Progenitor cell of endocrine pancreas (in vitro differentiated cells): Measurements from ENCODE around the gene NUDT22. TPM values are rescaled to one million over a fixed set of nuclear protein-coding genes. Genes with fewer than 3 reads are reported as not detected.
A peak's percentile ranks its signal among the peaks of the same experiment; 100 is the strongest.

Experiments
- DNase-seq: peaks from one replicate; pipeline ENCODE4 v3.0.0; 2021; ENCODE audit warnings: low spot score; ENCODE audit not compliant: unreplicated experiment
- H3K27ac Mint-ChIP-seq: 2 replicates; pipeline ENCODE4 v1.8.0; 2021; ENCODE audit warnings: mild to moderate bottlenecking, moderate library complexity, mixed read lengths
- H3K27me3 Mint-ChIP-seq: 2 replicates; pipeline ENCODE4 v1.8.0; 2021; ENCODE audit warnings: mixed read lengths
- H3K36me3 Mint-ChIP-seq: 2 replicates; pipeline ENCODE4 v1.8.0; 2022; ENCODE audit warnings: mixed read lengths; ENCODE audit not compliant: insufficient read depth
- H3K4me1 Mint-ChIP-seq: 2 replicates; pipeline ENCODE4 v1.8.0; 2021; ENCODE audit warnings: low read depth, mixed read lengths
- H3K4me3 Mint-ChIP-seq: 2 replicates; pipeline ENCODE4 v1.8.0; 2021; ENCODE audit warnings: low read depth, mild to moderate bottlenecking, moderate library complexity, mixed read lengths
- H3K9me3 Mint-ChIP-seq: 2 replicates; pipeline ENCODE4 v1.8.0; 2021; ENCODE audit warnings: low read depth, mixed read lengths
- long read RNA-seq: library from polyadenylated mRNA; unstranded; transcript quantifications from one replicate; pipeline ENCODE4 v2.0.0, GENCODE V29; 2020
- total RNA-seq: library from RNA; stranded (reverse); gene quantifications from 2 replicates; pipeline ENCODE4 v1.2.1, GENCODE V29; 2021
- TF ChIP-seq, protein P1 (sequence below): fragments of 200-600 bp; sonication (generic); IDR thresholded peaks from one replicate; pipeline ENCODE4 v1.5.0; 2021; ENCODE audit warnings: antibody characterized with exemption, mild to moderate bottlenecking; ENCODE audit not compliant: unreplicated experiment

The NUDT22 gene
- 42.9 and 48.2 TPM in 2 replicates for total RNA-seq
- long read RNA-seq, partial matches to known transcripts, result 0 of 5 reads
- long read RNA-seq, other reads (novel, unspliced or antisense), result 2 of 5 reads

DNA sequence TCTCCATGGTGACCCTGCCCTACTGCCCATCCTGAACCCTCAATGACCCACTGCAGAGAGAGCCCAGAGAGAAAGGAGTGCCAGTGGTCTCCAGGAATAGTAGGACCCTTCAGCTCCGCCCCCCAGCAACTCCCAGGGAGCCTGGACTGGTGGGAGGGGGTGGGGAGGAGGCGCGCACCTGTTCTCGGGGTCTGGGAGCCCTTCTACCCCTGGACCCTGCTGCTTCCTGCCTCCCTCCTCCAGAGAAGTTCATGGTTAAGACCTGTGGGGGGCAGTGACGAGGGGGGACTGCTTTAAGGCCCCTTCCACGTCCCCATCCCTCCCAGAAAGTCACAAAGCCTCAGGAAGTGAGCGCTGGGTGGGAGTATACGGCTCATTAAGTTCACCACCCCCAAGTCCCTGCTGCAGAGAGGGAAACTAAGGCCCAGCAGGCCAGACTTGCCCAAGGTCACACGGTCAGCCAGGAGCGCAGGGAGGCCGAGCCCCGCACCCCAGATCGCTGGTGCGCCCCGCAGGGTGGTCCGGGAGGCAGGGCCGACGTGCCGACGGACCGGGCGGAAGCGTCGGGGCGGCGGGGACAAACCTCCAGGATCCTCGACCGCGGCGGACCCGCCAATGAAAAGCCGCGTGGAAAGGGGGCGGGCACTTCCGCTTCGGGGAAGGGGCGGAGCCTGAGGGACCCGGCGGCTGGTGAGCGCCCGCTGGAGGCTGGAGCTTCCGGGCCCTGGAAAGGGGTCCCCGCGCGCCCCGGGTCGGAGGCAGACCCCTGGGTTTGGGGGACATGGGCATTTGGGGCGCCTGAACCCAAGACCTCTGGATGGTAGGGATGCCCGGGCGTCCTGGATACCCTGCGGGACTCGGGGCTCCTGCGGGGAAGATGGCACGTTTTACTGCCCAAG lies at the start of gene NUDT22, which contains the start of gene TRPT1:
NUDT22 (plus strand) TSS at position 667 of the 899 bp plus-strand sequence. CDS start 379 bp downstream, outside the sequence.
TRPT1 (minus strand) TSS at position 579 of the 899 bp plus-strand sequence; CDS start at position 253, 326 bp downstream.
- Mint-ChIP-seq H3K27me3 (no peaks in the 10 kb centered on the region), H3K9me3 (no peaks in the 10 kb centered on the region), H3K4me1 (peaks cover 14% of the 10 kb centered on the region), H3K36me3 (no peaks in the 10 kb centered on the region), H3K4me3 (peak within 1 kb of the TSS; percentile 87), H3K27ac (peak within 1 kb of the TSS; percentile 88)
- peak; percentile 87 for DNase-seq
- TF ChIP-seq, protein P1, sequence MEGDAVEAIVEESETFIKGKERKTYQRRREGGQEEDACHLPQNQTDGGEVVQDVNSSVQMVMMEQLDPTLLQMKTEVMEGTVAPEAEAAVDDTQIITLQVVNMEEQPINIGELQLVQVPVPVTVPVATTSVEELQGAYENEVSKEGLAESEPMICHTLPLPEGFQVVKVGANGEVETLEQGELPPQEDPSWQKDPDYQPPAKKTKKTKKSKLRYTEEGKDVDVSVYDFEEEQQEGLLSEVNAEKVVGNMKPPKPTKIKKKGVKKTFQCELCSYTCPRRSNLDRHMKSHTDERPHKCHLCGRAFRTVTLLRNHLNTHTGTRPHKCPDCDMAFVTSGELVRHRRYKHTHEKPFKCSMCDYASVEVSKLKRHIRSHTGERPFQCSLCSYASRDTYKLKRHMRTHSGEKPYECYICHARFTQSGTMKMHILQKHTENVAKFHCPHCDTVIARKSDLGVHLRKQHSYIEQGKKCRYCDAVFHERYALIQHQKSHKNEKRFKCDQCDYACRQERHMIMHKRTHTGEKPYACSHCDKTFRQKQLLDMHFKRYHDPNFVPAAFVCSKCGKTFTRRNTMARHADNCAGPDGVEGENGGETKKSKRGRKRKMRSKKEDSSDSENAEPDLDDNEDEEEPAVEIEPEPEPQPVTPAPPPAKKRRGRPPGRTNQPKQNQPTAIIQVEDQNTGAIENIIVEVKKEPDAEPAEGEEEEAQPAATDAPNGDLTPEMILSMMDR, result peak; percentile 39

DNA sequence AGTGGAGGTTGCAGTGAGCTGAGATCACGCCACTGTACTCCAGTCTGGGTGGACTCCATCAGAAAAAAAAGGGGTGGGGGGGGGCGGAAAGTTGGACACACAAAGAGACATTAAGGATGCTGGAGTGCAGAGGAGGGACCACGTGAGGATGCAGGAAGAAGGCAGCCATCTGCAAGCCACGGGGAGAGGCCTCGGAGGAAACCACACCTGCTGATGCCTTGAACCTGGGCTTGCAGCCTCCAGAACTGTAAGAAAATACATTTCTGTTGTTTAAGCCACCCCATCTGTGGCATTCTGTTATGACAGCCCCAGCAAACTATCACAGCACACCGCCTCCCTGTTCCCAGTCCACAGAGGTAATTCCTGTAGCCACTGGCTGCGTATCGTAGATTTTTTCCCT lies 49.3 kb upstream of the NUDT22 start:
- peaks cover 3% of the 10 kb centered on the region for H3K36me3 Mint-ChIP-seq
- no peak overlapping the region for H3K27ac Mint-ChIP-seq
- peaks cover 5% of the 10 kb centered on the region for H3K4me1 Mint-ChIP-seq
- DNase-seq, result no peak
- no peaks in the 10 kb centered on the region for H3K9me3 Mint-ChIP-seq
- TF ChIP-seq, protein P1, result no peak
- H3K27me3 Mint-ChIP-seq, result no peaks in the 10 kb centered on the region
- no peak overlapping the region for H3K4me3 Mint-ChIP-seq

- TF ChIP-seq, protein P1, result no peak
- Mint-ChIP-seq H3K27me3 (no peaks in the 10 kb centered on the region), H3K9me3 (no peaks in the 10 kb centered on the region), H3K36me3 (peaks cover 3% of the 10 kb centered on the region), H3K4me3 (no peak overlapping the region), H3K27ac (no peak overlapping the region), H3K4me1 (peaks cover 8% of the 10 kb centered on the region)
- no peak for DNase-seq
Observed at GRCh38 chr11:64178203-64178602, 47.9 kb upstream of the NUDT22 start.

GRCh38 chr11:64178951-64179639 lies 47.0 kb upstream of the NUDT22 start:
- Mint-ChIP-seq H3K27me3 (no peaks in the 10 kb centered on the region), H3K4me3 (no peak overlapping the region), H3K9me3 (no peaks in the 10 kb centered on the region), H3K4me1 (peaks cover 8% of the 10 kb centered on the region), H3K27ac (no peak overlapping the region), H3K36me3 (peaks cover 1% of the 10 kb centered on the region)
- TF ChIP-seq, protein P1, result no peak
- no peak for DNase-seq

- Mint-ChIP-seq H3K27me3 (no peaks in the 10 kb centered on the region), H3K36me3 (no peaks in the 10 kb centered on the region), H3K9me3 (no peaks in the 10 kb centered on the region), H3K4me1 (peaks cover 12% of the 10 kb centered on the region), H3K27ac (no peak overlapping the region), H3K4me3 (no peak overlapping the region)
- TF ChIP-seq, protein P1, result no peak
- DNase-seq, result no peak
Observed at GRCh38 chr11:64180891-64181290, 45.2 kb upstream of the NUDT22 start.
